NAMALWA (cell line): Measurements from ENCODE around the gene RSPRY1.
A peak's percentile ranks its signal among the peaks of the same experiment; 100 is the strongest.

Experiments used
- DNase-seq: peaks from one replicate; pipeline ENCODE4 v3.0.0-alpha.2; 2015; ENCODE audit warnings: low spot score

The RSPRY1 gene

DNA sequence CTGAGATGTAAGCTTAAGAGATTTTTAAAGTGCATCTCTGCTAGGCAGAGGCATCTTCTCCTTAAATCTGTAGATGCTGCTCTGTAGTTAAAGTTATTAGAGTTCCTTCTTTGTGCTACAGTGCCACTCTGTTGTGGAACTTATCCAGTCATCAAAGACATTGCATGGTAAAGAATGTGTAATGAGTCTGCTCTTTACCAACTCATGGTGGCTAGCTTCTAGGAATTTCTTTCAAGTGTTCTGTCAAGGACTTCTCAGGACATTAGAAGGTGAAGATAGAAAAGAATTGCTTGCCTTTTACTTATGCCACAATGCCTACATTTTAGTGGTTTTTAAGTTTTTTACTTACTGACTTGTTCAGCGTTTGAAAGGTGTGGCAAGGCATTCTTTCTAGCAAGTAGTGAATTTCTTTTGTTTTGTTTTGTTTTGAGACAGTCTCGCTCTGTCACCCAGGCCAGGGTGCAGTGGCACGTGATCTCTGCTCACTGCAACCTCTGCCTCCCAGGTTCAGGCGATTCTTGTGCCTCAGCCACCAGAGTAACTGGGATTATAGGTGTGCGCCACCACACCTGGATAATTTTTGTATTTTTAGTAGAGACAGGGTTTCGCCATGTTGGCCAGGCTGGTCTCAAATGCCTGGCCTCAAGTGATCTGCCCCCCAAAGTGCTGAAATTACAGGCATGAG, 38.7 kb downstream of the RSPRY1 start:
- DNase-seq, result no peak

DNA sequence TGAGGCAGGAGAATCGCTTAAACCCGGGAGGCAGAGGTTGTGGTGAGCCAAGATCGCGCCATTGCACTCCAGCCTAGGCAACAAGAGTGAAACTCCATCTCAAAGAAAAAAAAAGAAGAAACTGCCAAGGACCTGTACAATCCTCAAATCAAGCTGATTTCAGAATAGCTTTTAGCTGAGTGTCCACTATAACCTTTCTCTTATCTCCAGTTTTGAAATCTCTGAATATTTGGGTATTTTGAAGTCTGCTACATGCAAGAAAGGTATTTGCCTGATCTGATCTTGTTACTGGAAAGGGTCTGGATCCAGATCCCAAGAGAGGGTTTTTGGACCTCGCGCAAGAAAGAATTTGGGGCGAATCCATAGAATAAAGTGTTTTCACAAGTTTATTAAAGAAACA, 39.8 kb downstream of the RSPRY1 start:
- no peak for DNase-seq

GRCh38 chr16:57226701-57227621, 40.8 kb downstream of the RSPRY1 start:
- DNase-seq, result no peak

DNA sequence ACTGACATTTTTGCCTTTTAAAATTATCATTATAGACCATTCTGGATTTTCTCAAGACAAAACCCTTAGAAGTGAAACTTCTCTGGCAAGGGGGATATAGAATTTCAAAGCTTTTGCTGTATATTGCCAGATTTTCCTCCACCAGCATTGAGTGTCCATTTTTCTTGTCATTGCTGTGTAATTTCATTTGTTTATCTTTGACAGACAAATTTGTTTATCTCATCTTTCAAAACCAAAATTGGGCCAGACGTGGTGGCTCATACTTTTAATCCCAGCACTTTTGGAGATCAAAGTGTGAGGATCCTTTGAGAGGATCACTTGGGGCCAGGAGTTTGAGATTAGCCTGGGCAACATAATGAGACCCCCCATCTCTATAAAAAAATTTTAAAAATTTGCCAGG, 43.0 kb downstream of the RSPRY1 start:
- no peak for DNase-seq

GRCh38 chr16:57231821-57232350, 45.8 kb downstream of the RSPRY1 start:
- DNase-seq, result no peak

DNA sequence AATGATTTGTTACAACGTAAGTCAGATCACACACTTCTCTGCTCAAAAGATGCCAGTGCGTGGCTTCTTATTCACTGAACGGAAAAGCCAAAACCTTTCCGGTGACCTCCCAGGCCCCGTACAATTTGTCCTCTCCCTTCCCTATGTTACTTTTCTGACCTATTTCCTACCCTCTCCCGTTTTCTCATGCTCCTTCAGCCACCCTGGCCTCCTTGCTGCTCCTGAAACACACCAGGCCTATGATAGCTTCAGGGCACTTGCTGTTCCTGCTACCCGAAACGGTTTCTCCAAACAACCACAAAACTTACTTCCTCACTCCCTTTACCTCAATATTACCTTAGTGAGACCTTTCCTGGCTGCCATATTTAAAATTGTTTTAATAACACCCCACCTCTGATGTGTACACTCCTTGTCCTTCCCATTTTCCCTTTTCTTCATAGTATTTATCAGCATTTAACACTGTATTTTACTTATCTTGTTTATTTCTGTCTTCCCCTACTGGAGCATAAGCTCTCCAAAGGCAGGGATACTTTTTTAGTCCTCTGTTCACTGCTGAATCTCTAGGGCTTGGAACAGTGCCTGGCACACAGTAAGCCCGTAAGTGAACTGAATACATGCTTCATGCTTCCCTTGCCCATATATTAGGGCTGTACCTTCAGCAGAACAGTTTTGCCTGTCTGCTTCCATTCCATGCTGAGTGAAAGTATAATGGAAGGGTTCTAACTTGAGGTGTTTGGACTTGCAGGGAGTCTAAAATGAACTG, 48.0 kb downstream of the RSPRY1 start:
- peak; percentile 29 for DNase-seq

DNA sequence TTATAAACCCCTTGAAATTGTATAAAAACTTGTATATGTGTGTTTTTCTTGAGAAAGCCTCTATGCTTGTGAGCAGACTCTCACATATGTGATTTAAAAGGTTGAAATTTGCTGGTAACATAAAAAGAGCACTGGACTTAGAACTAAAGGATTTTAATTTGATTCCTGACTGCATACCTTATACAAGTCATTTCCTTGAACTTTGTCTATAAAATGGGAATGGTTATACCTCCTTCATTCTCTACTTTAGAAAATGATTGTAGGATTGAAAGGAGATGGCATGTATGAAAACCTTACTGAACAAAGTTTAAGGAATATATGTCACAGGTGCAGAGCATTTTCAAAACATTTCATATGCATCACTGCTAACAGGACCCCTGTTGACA, 48.6 kb downstream of the RSPRY1 start:
- DNase-seq, result no peak

DNA sequence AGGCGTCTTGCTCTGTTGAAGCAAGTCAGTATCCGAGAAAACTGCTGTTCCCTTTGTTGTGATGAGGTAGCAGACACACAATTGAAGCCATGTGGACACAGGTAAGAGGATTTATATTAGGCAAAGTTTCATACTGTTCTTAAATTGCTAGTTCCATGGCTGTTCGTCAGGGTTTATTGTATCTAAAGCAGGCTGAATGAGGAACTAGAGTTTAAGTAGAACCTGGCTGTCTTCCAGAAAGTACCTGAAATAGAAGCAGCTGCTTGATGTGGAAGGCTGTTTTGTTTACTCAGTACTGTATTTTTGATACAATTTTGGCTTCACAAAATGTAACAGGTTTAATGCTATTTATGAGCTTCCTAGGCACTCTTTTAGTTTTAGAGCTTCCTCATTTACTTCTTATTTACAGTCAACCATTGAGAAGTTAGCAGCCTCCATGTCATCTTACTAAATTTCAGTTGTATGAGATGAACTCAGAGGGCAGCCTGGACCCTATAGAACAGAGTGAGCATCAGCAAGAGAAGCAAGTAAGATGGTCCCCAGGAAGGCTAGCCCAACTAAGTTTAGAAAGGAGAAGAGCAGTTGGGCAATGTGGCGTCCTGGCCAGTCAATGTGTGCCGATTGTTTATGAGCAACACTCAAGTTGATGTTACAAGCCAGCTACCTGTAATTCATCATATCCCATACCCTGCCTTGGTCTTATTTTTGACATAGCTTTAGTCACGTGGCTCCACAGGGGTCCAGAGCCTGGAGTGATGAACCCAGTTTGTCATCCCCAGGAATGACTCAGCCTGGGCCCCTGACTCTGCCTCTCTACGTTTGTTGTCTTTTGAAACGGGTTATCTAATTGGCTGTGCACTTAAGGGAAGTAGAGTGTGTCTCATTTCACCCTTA, 49.2 kb downstream of the RSPRY1 start:
- DNase-seq, result peak; percentile 84

DNA sequence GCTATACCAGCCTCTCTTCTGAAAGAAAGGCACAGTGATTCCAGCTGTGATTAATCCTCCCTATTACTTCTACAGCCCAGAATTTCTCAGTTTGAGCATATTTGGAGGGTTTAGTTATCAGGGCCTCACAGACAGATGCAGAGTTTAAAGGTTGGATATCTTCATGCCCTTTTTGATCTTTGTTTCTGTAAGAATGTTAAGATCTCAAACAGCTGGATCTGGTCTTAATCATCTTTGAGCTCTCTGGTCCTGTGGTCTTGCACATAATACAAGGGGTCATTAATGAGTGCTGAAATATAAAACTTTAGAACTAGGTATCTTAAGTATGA, 49.9 kb downstream of the RSPRY1 start:
- no peak for DNase-seq

DNA sequence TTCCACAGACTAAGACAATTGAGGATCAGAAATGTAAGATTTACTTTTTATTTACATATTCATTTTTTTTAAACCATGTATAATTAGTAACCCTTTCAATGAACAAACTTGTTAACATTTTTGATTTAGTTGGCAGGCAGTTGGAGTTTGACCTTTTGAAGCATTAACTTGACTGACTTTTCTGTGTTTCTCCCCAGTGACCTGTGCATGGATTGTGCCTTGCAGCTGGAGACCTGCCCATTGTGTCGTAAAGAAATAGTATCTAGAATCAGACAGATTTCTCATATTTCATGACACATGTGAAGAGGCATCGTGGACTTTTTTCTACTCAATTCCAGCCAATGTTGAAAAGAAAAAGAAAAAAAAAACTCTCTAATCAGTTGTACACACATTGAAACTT, 52.6 kb downstream of the RSPRY1 start:
- no peak for DNase-seq

DNA sequence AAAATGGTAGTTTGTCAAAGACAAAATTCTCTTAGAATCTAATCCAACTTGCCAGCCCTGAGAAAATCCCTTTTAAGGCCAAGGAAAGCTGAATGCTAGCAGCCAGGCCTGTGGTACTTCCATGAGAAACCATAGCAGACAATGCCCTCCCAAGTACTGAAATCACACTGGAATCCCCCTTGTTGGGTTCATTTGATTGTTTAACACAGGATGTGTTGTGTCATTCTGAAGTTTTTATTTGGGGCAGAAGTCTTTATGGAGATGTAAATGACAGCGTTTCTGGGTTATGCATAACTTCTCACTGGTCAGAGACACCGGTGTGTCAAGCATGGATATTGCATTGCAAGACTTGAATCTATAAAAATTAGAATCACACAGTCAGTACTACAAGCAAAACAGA, 53.0 kb downstream of the RSPRY1 start:
- DNase-seq, result no peak

GRCh38 chr16:57240851-57241250, 54.7 kb downstream of the RSPRY1 start:
- DNase-seq, result peak; percentile 73

- no peak for DNase-seq
Measured at GRCh38 chr16:57242650-57243049, 56.5 kb downstream of the RSPRY1 start.

- DNase-seq, result no peak
Measured at GRCh38 chr16:57244463-57244766, 58.3 kb downstream of the RSPRY1 start.

DNA sequence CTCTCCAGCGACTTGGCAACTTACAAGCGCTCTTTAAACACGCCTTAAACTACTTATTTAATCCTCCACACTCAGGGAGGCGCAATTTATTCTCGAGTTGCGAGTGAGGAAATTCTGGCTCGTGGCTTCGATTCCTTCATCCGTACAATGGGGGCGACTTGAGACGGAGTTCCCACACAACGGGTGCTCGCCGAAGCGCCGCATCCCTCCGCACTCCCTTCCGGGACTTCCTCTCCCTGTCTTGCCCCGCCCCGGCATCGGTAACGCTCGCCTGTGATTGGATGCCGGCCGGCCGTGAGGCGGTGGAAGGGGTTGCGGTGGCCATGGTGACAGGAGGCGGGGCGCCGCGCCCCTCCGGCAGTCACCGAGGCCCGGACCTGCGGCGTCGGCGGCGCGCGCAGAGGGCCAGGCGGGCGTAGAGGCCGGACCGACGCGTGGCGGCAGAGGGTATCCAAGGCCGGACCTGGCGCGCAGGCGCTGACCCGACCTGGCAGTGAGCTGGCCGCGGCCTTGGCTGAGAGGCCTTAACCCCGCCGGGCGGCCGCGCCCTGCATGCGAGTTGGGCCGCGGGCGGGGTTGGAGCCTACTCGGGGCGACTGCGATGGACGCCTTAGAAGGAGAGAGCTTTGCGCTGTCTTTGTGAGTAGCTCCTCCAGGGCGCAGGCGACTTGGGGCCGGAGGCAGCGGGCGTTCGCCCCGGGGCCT, 58.8 kb downstream of the RSPRY1 start, which contains the start of gene ARL2BP:
TSS of gene ARL2BP (plus strand) at position 493 of the 705 bp plus-strand sequence. CDS start at position 602, 109 bp downstream.
- DNase-seq, result peak; percentile 97

DNA sequence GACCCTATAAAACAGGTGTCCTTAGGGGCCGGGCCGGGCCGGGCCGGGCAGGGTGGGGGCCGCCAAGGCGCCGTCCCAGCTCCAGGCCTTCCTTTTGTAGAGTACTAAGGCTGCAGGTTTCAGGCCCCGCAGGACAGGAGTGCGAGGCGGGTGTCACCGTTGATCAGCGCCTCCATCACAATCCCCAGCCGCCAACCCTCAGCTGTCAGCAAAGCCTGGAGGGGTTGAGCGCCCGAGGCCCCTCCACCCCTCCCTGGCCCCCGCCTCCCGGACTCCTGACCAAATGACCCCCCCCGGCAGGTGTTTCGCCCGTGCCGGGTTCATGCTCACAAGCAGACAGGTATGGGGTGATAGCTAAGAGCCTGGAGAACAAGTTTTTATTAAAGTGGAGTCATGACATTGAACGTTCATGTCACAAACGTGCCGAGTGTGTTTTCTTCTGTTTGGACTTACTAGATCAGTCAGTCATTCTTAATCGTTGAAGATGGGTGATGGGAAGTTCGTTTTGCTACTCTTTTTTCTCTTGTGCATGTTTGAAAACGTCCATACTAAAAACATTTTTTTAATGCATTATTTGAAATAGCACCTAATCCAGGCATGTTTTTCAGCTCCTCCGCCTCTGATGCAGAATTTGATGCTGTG, 59.5 kb downstream of the RSPRY1 start:
- peak; percentile 36 for DNase-seq

- DNase-seq, result no peak
Measured at GRCh38 chr16:57251352-57251751, 65.2 kb downstream of the RSPRY1 start.

DNA sequence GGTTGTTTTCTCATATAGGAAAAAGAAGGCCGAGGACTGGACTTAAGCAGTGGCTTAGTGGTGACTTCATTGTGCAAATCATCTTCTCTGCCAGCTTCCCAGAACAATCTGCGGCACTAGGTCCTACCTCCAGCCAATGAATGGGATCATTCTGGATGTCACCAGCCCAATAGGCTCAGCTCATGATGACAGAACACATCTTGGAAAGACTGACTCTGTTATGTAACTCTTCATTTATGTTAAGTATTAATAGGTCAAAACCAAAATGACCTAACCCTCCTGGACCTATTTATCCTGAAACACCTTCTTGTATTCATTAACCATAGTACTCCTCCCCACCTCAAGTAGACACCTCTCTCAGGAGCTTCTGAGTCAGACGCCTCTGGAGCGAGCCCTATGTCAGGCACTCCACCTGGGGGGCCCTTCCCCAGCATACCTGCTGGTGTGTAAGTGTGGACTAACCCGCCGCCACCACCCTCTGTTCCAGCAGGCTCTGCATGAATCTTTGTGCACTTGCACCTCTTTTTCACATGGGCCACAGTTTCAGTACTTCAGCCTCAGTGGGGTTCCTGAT, 66.1 kb downstream of the RSPRY1 start:
- DNase-seq, result no peak

GRCh38 chr16:57253466-57253865, 67.3 kb downstream of the RSPRY1 start:
- no peak for DNase-seq
